GM08714 (cell line): ENCODE results near the gene SLC51A.
A peak's percentile ranks its signal among the peaks of the same experiment; 100 is the strongest.

Source experiments
- H3K4me3 ChIP-seq: fragments of 200-500 bp; sonication (Bioruptor generic); 2 replicates; pipeline ENCODE4 v1.5.1; 2014; ENCODE audit warnings: mild to moderate bottlenecking, low read length, inconsistent platforms
- ZNF274 ChIP-seq: IDR thresholded peaks from 2 replicates; pipeline ENCODE4 v1.6.1; 2012; ENCODE audit warnings: mild to moderate bottlenecking, low read depth, low read length

Gene SLC51A

DNA sequence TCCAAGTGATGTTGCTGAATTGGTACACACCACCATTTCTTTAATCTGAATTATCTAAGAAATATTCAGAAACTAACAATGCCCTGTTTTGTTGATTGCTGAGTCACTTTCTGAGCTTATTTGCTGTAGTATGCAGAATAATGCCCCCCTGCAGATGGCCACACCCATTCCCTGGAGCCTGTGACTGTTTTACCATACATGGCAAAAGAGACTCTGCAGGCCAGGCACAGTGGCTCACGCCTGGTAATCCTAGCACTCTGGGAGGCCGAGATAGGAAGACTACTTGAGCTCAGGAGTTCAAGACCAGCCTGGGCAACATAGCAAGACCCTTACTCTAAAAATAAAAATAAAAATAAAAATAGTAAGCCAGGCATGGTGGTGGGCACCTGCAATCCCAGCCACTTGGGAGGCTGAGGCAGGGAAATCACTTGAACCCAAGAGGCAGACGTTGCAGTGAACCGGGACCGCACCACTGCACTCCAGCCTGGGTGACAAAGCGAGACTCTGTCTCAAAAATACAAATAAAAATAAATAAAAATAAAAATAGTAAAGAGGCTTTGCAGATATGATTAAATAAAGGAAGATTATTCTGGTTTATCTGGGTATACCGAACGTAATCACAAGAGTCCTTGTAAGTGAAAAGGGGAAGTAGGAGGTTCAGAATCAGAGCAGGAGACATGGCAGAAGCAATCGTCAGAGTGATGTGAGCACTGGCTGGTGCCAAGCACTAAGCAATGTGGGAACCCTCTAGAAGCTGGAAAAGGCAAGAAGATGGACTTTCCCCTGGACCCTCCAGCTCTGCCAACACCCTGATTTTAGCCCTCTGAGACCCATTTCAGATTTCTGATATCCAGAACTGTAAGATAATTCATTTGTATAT is 52.2 kb downstream of the SLC51A start:
- TF ChIP-seq ZNF274 = no peak
- H3K4me3 ChIP-seq = no peak overlapping the region

DNA sequence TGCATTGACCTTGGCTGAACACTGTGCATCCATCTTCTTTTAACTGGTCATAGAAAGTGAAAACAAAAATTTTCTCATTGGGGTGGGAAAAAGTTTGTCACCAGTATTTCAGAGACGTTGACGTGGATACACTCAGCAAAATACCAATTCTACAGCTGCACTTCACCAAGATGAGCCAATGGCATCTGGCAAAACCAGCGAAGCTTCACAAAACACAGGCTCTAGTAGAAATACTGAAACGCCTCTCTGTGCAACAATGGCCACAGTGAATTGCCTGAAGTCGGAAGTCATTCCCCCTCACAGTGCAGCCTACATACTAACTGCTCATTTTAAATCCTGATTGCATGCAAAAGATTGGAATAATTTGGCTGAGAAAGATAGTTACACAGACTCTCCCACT is 54.2 kb downstream of the SLC51A start:
- TF ChIP-seq ZNF274 = no peak
- no peak overlapping the region for H3K4me3 ChIP-seq

GRCh38 chr3:196272826-196273225 is 56.5 kb downstream of the SLC51A start:
- no peak for TF ChIP-seq ZNF274
- no peak overlapping the region for H3K4me3 ChIP-seq

GRCh38 chr3:196273655-196274054 is 57.3 kb downstream of the SLC51A start:
- no peak for TF ChIP-seq ZNF274

DNA sequence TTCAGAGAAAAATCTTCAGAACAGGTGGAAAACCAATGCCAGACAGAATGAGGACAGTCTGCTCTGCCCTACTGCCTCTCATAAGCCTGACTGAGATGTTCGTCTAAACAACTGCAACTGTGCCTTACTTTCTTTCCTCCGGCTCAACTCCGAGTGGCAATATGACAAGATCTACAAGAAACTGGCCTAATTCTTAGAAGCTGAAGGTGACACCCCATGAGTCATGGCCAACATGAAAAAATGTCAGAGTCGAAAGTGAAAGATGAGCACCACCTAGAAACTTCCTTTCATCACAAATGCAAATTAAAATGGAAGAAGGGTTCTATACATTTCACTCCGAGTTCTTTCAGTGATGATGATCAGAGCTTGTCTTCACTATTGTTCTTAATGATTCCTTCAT is 58.3 kb downstream of the SLC51A start:
- peak overlapping the region; percentile 44; the same call in 1 of the 2 replicates for H3K4me3 ChIP-seq
- TF ChIP-seq ZNF274 = no peak

More at GRCh38 chr3:196273655-196274054, 57.3 kb downstream of the SLC51A start:
- H3K4me3 ChIP-seq = no peak overlapping the region

DNA sequence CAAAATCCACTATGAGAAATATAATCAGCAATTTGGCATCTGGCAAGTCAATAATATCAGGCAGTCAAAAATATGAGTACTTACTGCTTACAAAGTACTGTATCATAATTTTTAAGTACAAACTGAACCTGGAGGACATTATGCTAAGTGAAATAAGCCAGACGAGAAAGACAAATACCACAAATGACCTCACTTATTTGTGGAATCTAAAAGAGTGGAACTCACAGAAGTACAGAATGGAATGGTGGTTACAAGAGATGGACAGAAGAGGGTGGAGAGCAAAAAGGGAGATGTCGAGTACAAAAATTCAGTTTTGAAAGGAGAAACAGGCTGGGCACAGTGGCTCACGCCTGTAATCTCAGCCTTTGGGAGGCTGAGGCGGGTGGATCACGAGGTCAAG is 58.8 kb downstream of the SLC51A start:
- no peak for TF ChIP-seq ZNF274
- no peak overlapping the region for H3K4me3 ChIP-seq

- no peak overlapping the region; the same call in 1 of the 2 replicates for H3K4me3 ChIP-seq
- TF ChIP-seq ZNF274 = no peak
Measured at GRCh38 chr3:196280689-196281440, 64.5 kb downstream of the SLC51A start.

DNA sequence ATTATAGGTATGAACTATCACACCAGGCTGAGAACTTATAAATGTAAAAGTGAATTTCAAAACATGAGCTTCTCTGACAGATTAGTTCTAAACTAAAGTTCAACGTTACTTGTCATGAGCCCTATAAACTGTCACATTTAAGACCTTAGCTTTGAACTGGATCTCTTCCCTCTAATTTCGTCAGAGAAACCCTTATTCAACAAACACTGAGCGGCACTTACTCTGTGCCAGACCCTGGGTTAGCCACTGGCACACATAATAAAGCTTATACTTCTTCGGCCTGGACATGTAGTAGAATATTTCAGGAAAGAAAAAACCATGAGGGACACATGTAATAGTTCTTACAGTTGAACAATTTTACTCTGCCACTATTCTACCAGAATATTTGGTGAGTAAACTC is 65.6 kb downstream of the SLC51A start:
- H3K4me3 ChIP-seq = no peak overlapping the region
- no peak for TF ChIP-seq ZNF274
